ENCODE measurements around the gene RDM1. TPM values are rescaled to one million over a fixed set of nuclear protein-coding genes. Genes with fewer than 3 reads are reported as not detected.

Gene RDM1
- total RNA-seq, 2 experiments from 2014 or later, result not detected

- intact Hi-C loops (cut with DNase I, micrococcal nuclease), result loop anchor here in 1 of 2 experiments (10.0 kb wide), 1 partner anchor 535 kb away; the partner anchor contains the start of gene ZNHIT3
- H3K4me3 ChIP-seq (ENCODE audit: low read length), result no peak overlapping the region
- Mint-ChIP-seq H3K36me3 (ENCODE audit: low read depth) (no peaks in the 10 kb centered on the region), H3K4me1 (ENCODE audit: low read depth) (no peaks in the 10 kb centered on the region), H3K27me3 (no peaks in the 10 kb centered on the region), H3K9me3 (no peaks in the 10 kb centered on the region), H3K4me3 (no peak overlapping the region), H3K27ac (no peak overlapping the region)
- H3K9me3 ChIP-seq (ENCODE audit: control insufficient read depth in 1 of 2, insufficient read depth in 1 of 2, low read length in 2 of 2), result no peaks in the 10 kb centered on the region
- no peak for ATAC-seq (ENCODE audit: poor library complexity)
- peaks cover 6% of the 10 kb centered on the region for H3K4me1 ChIP-seq (ENCODE audit: insufficient read depth, low read length)
- ChIA-PET POLR2A (no interaction called here), CTCF (interaction anchor here (1.1 kb wide), 1 partner anchor 9 kb away, joined by 3 read pairs; no protein-coding TSS in a partner anchor)
- no peak for TF ChIP-seq CTCF (IDR thresholded peaks at IDR 0.05)
- no peak for DNase-seq
- H3K27me3 ChIP-seq (ENCODE audit: control insufficient read depth in 1 of 2, insufficient read depth in 2 of 2, low read length in 2 of 2), result no peaks in the 10 kb centered on the region
- H3K27ac ChIP-seq (ENCODE audit: low read depth in 1 of 2, low read length in 2 of 2), result no peak overlapping the region
- H3K36me3 ChIP-seq (ENCODE audit: insufficient read depth, low read length), result no peaks in the 10 kb centered on the region
These were observed 18.8 kb upstream of the RDM1 start for GRCh38 chr17:35949401-35949800.

DNA sequence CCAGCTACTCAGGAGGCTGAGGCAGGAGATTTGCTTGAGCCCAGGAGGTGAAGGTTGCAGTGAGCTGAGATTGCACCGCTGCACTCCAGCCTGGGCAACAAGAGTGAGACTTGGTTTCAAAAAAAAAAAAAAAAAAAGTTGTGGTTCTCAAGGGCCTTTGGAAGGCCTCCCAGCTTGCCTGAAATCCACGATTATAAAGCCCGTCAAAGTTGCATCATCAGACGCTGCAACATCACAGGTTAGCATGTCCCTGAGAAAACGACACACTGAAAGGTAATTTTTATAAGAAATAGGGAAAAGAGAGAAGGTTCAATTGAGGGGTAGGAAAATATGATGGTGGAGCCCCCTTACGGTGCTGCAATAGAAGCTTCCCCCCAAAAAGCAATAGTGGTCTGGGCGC, 17.5 kb upstream of the RDM1 start:
- DNase-seq, result no peak
- no peaks in the 10 kb centered on the region for H3K27me3 Mint-ChIP-seq
- ChIA-PET CTCF (interaction anchor here (1.1 kb wide), 1 partner anchor 11 kb away, joined by 3 read pairs; no protein-coding TSS in a partner anchor), POLR2A (no interaction called here)
- peaks cover 6% of the 10 kb centered on the region for H3K4me1 ChIP-seq (ENCODE audit: insufficient read depth, low read length)
- no peaks in the 10 kb centered on the region for H3K36me3 Mint-ChIP-seq (ENCODE audit: low read depth)
- no peak overlapping the region for H3K4me3 ChIP-seq (ENCODE audit: low read length)
- no peak for TF ChIP-seq CTCF (IDR thresholded peaks at IDR 0.05)
- no peak overlapping the region for H3K27ac ChIP-seq (ENCODE audit: low read depth in 1 of 2, low read length in 2 of 2)
- H3K27ac Mint-ChIP-seq, result no peak overlapping the region
- no peaks in the 10 kb centered on the region for H3K27me3 ChIP-seq (ENCODE audit: control insufficient read depth in 1 of 2, insufficient read depth in 2 of 2, low read length in 2 of 2)
- intact Hi-C loops (cut with DNase I, micrococcal nuclease), result loop anchor here in 1 of 2 experiments (10.0 kb wide), 1 partner anchor 537 kb away; the partner anchor contains the start of gene ZNHIT3
- H3K4me3 Mint-ChIP-seq, result no peak overlapping the region
- no peak for ATAC-seq (ENCODE audit: poor library complexity)
- no peaks in the 10 kb centered on the region for H3K9me3 ChIP-seq (ENCODE audit: control insufficient read depth in 1 of 2, insufficient read depth in 1 of 2, low read length in 2 of 2)
- H3K9me3 Mint-ChIP-seq, result no peaks in the 10 kb centered on the region
- H3K4me1 Mint-ChIP-seq (ENCODE audit: low read depth), result no peaks in the 10 kb centered on the region
- H3K36me3 ChIP-seq (ENCODE audit: insufficient read depth, low read length), result no peaks in the 10 kb centered on the region

- no peaks in the 10 kb centered on the region for H3K27me3 Mint-ChIP-seq
- H3K36me3 ChIP-seq (ENCODE audit: insufficient read depth, low read length), result no peaks in the 10 kb centered on the region
- H3K27ac Mint-ChIP-seq, result no peak overlapping the region
- no peak overlapping the region for H3K4me3 ChIP-seq (ENCODE audit: low read length)
- no peaks in the 10 kb centered on the region for H3K9me3 Mint-ChIP-seq
- H3K27me3 ChIP-seq (ENCODE audit: control insufficient read depth in 1 of 2, insufficient read depth in 2 of 2, low read length in 2 of 2), result no peaks in the 10 kb centered on the region
- DNase-seq (peak in 13 of 14 experiments; percentile 9 to 71 (median 26)), ATAC-seq (ENCODE audit: poor library complexity) (peak; percentile 85)
- H3K4me1 Mint-ChIP-seq (ENCODE audit: low read depth), result no peaks in the 10 kb centered on the region
- H3K27ac ChIP-seq (ENCODE audit: low read depth in 1 of 2, low read length in 2 of 2), result no peak overlapping the region
- ChIA-PET CTCF (no interaction called here), POLR2A (no interaction called here)
- no peaks in the 10 kb centered on the region for H3K9me3 ChIP-seq (ENCODE audit: control insufficient read depth in 1 of 2, insufficient read depth in 1 of 2, low read length in 2 of 2)
- peak; percentile 68 for TF ChIP-seq CTCF (IDR thresholded peaks at IDR 0.05)
- H3K4me3 Mint-ChIP-seq, result no peak overlapping the region
- H3K4me1 ChIP-seq (ENCODE audit: insufficient read depth, low read length), result peaks cover 6% of the 10 kb centered on the region
- intact Hi-C loops (cut with DNase I, micrococcal nuclease), result loop anchor here in 1 of 2 experiments (10.0 kb wide), 1 partner anchor 538 kb away; the partner anchor contains the start of gene ZNHIT3
- no peaks in the 10 kb centered on the region for H3K36me3 Mint-ChIP-seq (ENCODE audit: low read depth)
These were observed 16.6 kb upstream of the RDM1 start for GRCh38 chr17:35947156-35947585.

Data from CD4-positive, alpha-beta T cell (primary cell).